Naive thymus-derived CD4-positive, alpha-beta T cell (primary cell): ENCODE results near the gene FCRL5. TPM values are rescaled to one million over a fixed set of nuclear protein-coding genes. Genes with fewer than 3 reads are reported as not detected.

Source experiments
- ATAC-seq: fragments of 150-1000 bp; cut with Tn5 transposase; 2 replicates; pipeline ENCODE4 v1.10.0; 2021; ENCODE audit warnings: mild to moderate bottlenecking, moderate library complexity
- CTCF ChIA-PET: fragments of 350-600 bp; sonication (Branson Sonifier 250); formaldehyde crosslinking; loops from one replicate; lab custom pipeline; 2021; ENCODE audit warnings: antibody characterized with exemption; lab: Charles Lee
- POLR2A ChIA-PET: fragments of 350-600 bp; sonication (Branson Sonifier 250); formaldehyde crosslinking; loops from one replicate; lab custom pipeline; 2021; ENCODE audit warnings: antibody characterized with exemption, inconsistent platforms; lab: Charles Lee
- DNase-seq, 9 donors: peaks; one replicate each; pipeline versions ENCODE4 v3.0.0 to v3.0.0-alpha.2; 2020 to 2022; ENCODE audit warnings: mixed read lengths in 1 of 9
- H3K27ac ChIP-seq: one replicate; pipeline ENCODE4 v1.7.0; 2013; ENCODE audit warnings: mild to moderate bottlenecking, low read depth, low read length, moderate library complexity
- H3K27me3 ChIP-seq, 2 donors: one replicate each; pipeline ENCODE4 v1.7.0; 2013; ENCODE audit warnings: low read length in 2 of 2, mild to moderate bottlenecking in 2 of 2, moderate library complexity in 2 of 2; ENCODE audit not compliant: control insufficient read depth in 2 of 2, insufficient read depth in 2 of 2
- H3K36me3 ChIP-seq, 3 experiments: 1 replicate in 2 of 3; 2 replicates in 1 of 3; pipeline ENCODE4 v1.7.0; 2013; ENCODE audit warnings: low read length in 3 of 3, mild to moderate bottlenecking in 3 of 3, moderate library complexity in 1 of 3; ENCODE audit not compliant: insufficient read depth in 3 of 3, control insufficient read depth in 2 of 3
- H3K4me1 ChIP-seq, 2 donors: one replicate each; pipeline ENCODE4 v1.7.0; 2013; ENCODE audit warnings: low read length in 2 of 2, mild to moderate bottlenecking in 2 of 2, moderate library complexity in 1 of 2; ENCODE audit not compliant: control insufficient read depth in 2 of 2, insufficient read depth in 2 of 2
- H3K4me3 ChIP-seq: 2 replicates; pipeline ENCODE4 v1.7.0; 2013; ENCODE audit warnings: mild to moderate bottlenecking, low read length
- H3K9me3 ChIP-seq, 3 experiments: 1 replicate in 2 of 3; 2 replicates in 1 of 3; pipeline ENCODE4 v1.7.0; 2013; ENCODE audit warnings: low read length in 3 of 3; ENCODE audit not compliant: control insufficient read depth in 2 of 3
- H3K27ac Mint-ChIP-seq, 9 donors: one replicate each; pipeline ENCODE4 v1.8.0; 2020 to 2022; ENCODE audit warnings: mixed read lengths in 9 of 9, mild to moderate bottlenecking in 8 of 9, moderate library complexity in 5 of 9, inconsistent platforms in 2 of 9
- H3K27me3 Mint-ChIP-seq, 5 donors: one replicate each; pipeline ENCODE4 v1.8.0; 2021 to 2022; ENCODE audit warnings: mixed read lengths in 5 of 5, mild to moderate bottlenecking in 1 of 5
- H3K36me3 Mint-ChIP-seq, 5 donors: one replicate each; pipeline ENCODE4 v1.8.0; 2020 to 2022; ENCODE audit warnings: mixed read lengths in 5 of 5, mild to moderate bottlenecking in 3 of 5, inconsistent platforms in 1 of 5
- H3K4me1 Mint-ChIP-seq, 7 donors: one replicate each; pipeline ENCODE4 v1.8.0; 2020 to 2022; ENCODE audit warnings: mixed read lengths in 7 of 7, mild to moderate bottlenecking in 3 of 7, inconsistent platforms in 1 of 7
- H3K4me3 Mint-ChIP-seq, 10 donors: one replicate each; pipeline ENCODE4 v1.8.0; 2020 to 2022; ENCODE audit warnings: mild to moderate bottlenecking in 10 of 10, mixed read lengths in 10 of 10, moderate library complexity in 6 of 10, inconsistent platforms in 2 of 10
- H3K9me3 Mint-ChIP-seq, 11 donors: one replicate each; pipeline ENCODE4 v1.8.0; 2020 to 2022; ENCODE audit warnings: mixed read lengths in 11 of 11, mild to moderate bottlenecking in 4 of 11, inconsistent platforms in 1 of 11, moderate library complexity in 1 of 11
- intact Hi-C, 2 donors: fragments of 100-400 bp; cut with micrococcal nuclease; formaldehyde crosslinking; loops; one replicate each; pipeline ENCODE4 v1.15.1; 2023
- polyA plus RNA-seq, 2 donors: library from polyadenylated mRNA; unstranded; fragments of 300-500 nt; fragmentation: Illumina TruSeq; gene quantifications; one replicate each; pipeline ENCODE4 v1.2.3, GENCODE V29; 2021
- total RNA-seq, 6 experiments: library from RNA in 5 of 6; stranded (reverse) in 5 of 6; gene quantifications; 1 replicate in 5 of 6; 2 replicates in 1 of 6; pipeline ENCODE4 v1.2.3 and lab custom pipeline; 2021 to 2026

FCRL5 gene
- total and polyA plus RNA-seq, 7 experiments from 2014 or later = 0.11 to 3.8 (median 0.80) TPM; not detected in 3

- Mint-ChIP-seq H3K27ac (no peak overlapping the region), H3K4me3 (no peak overlapping the region), H3K36me3 (peaks cover 0 to 9% (median 0%) of the 10 kb centered on the region in 5 donors), H3K9me3 (peaks cover 0 to 37% (median 19%) of the 10 kb centered on the region in 11 donors), H3K4me1 (no peaks in the 10 kb centered on the region), H3K27me3 (peaks cover 10 to 17% (median 13%) of the 10 kb centered on the region in 5 donors)
- ATAC-seq (no peak), DNase-seq (no peak)
- H3K36me3 ChIP-seq = no peaks in the 10 kb centered on the region
- intact Hi-C loops = loop anchor here in 1 of 2 donors (10.0 kb wide), 1 partner anchor 387 kb away; the partner anchor contains the start of gene ETV3L
- no peaks in the 10 kb centered on the region for H3K27me3 ChIP-seq
- ChIA-PET POLR2A (no interaction called here), CTCF (no interaction called here)
- no peak overlapping the region for H3K27ac ChIP-seq
- H3K4me1 ChIP-seq = no peaks in the 10 kb centered on the region
- H3K9me3 ChIP-seq = peaks cover 0 to 19% (median 0%) of the 10 kb centered on the region in 3 experiments
- no peak overlapping the region for H3K4me3 ChIP-seq
Observed at GRCh38 chr1:157482174-157482573, 70.1 kb downstream of the FCRL5 start.

- ChIA-PET CTCF (no interaction called here), POLR2A (no interaction called here)
- no peak overlapping the region for H3K27ac Mint-ChIP-seq
- Histone ChIP-seq H3K27ac (no peak overlapping the region), H3K36me3 (no peaks in the 10 kb centered on the region), H3K9me3 (peaks cover 0 to 19% (median 0%) of the 10 kb centered on the region in 3 experiments), H3K4me1 (no peaks in the 10 kb centered on the region), H3K27me3 (no peaks in the 10 kb centered on the region), H3K4me3 (no peak overlapping the region)
- H3K4me3 Mint-ChIP-seq = no peak overlapping the region
- peaks cover 0 to 67% (median 29%) of the 10 kb centered on the region in 11 donors for H3K9me3 Mint-ChIP-seq
- peaks cover 12 to 29% (median 17%) of the 10 kb centered on the region in 5 donors for H3K27me3 Mint-ChIP-seq
- no peaks in the 10 kb centered on the region for H3K4me1 Mint-ChIP-seq
- intact Hi-C loops = no loop called here
- ATAC-seq = no peak
- peaks cover 0 to 13% (median 5%) of the 10 kb centered on the region in 5 donors for H3K36me3 Mint-ChIP-seq
- no peak for DNase-seq
Observed at GRCh38 chr1:157478030-157478429, 74.3 kb downstream of the FCRL5 start.

GRCh38 chr1:157477419-157477818 lies 74.9 kb downstream of the FCRL5 start:
- DNase-seq (no peak), ATAC-seq (no peak)
- peaks cover 0 to 67% (median 28%) of the 10 kb centered on the region in 11 donors for H3K9me3 Mint-ChIP-seq
- POLR2A ChIA-PET = no interaction called here
- no peaks in the 10 kb centered on the region for H3K36me3 ChIP-seq
- H3K9me3 ChIP-seq = peaks cover 0 to 19% (median 0%) of the 10 kb centered on the region in 3 experiments
- H3K27ac Mint-ChIP-seq = no peak overlapping the region
- H3K27me3 ChIP-seq = no peaks in the 10 kb centered on the region
- no peaks in the 10 kb centered on the region for H3K4me1 Mint-ChIP-seq
- intact Hi-C loops = no loop called here
- H3K27ac ChIP-seq = no peak overlapping the region
- H3K4me1 ChIP-seq = no peaks in the 10 kb centered on the region
- H3K4me3 Mint-ChIP-seq = no peak overlapping the region
- CTCF ChIA-PET = no interaction called here
- peaks cover 8 to 25% (median 14%) of the 10 kb centered on the region in 5 donors for H3K27me3 Mint-ChIP-seq
- peaks cover 0 to 13% (median 5%) of the 10 kb centered on the region in 5 donors for H3K36me3 Mint-ChIP-seq
- H3K4me3 ChIP-seq = no peak overlapping the region

GRCh38 chr1:157472959-157473358 lies 79.4 kb downstream of the FCRL5 start:
- POLR2A ChIA-PET = no interaction called here
- no peaks in the 10 kb centered on the region for H3K27me3 ChIP-seq
- Mint-ChIP-seq H3K9me3 (peaks cover 0 to 38% (median 15%) of the 10 kb centered on the region in 11 donors), H3K4me1 (peaks cover 0 to 3% (median 0%) of the 10 kb centered on the region in 7 donors), H3K36me3 (peaks cover 0 to 9% (median 5%) of the 10 kb centered on the region in 5 donors), H3K27me3 (peaks cover 9 to 25% (median 16%) of the 10 kb centered on the region in 5 donors), H3K27ac (no peak overlapping the region), H3K4me3 (no peak overlapping the region)
- H3K27ac ChIP-seq = no peak overlapping the region
- no peaks in the 10 kb centered on the region for H3K36me3 ChIP-seq
- H3K4me1 ChIP-seq = no peaks in the 10 kb centered on the region
- CTCF ChIA-PET = no interaction called here
- DNase-seq (no peak), ATAC-seq (no peak)
- H3K9me3 ChIP-seq = peaks cover 0 to 5% (median 0%) of the 10 kb centered on the region in 3 experiments
- H3K4me3 ChIP-seq = no peak overlapping the region
- intact Hi-C loops = no loop called here

GRCh38 chr1:157472056-157472701 lies 80.1 kb downstream of the FCRL5 start:
- CTCF ChIA-PET = no interaction called here
- H3K9me3 Mint-ChIP-seq = peaks cover 0 to 30% (median 10%) of the 10 kb centered on the region in 11 donors
- DNase-seq (no peak), ATAC-seq (no peak)
- intact Hi-C loops = no loop called here
- no peak overlapping the region for H3K4me3 Mint-ChIP-seq
- Histone ChIP-seq H3K4me1 (no peaks in the 10 kb centered on the region), H3K36me3 (no peaks in the 10 kb centered on the region), H3K27me3 (no peaks in the 10 kb centered on the region), H3K27ac (no peak overlapping the region), H3K9me3 (no peaks in the 10 kb centered on the region), H3K4me3 (no peak overlapping the region)
- H3K27ac Mint-ChIP-seq = no peak overlapping the region
- peaks cover 0 to 6% (median 3%) of the 10 kb centered on the region in 5 donors for H3K36me3 Mint-ChIP-seq
- POLR2A ChIA-PET = no interaction called here
- peaks cover 0 to 3% (median 0%) of the 10 kb centered on the region in 7 donors for H3K4me1 Mint-ChIP-seq
- peaks cover 6 to 25% (median 16%) of the 10 kb centered on the region in 5 donors for H3K27me3 Mint-ChIP-seq

- peaks cover 0 to 3% (median 0%) of the 10 kb centered on the region in 7 donors for H3K4me1 Mint-ChIP-seq
- no peak overlapping the region for H3K27ac Mint-ChIP-seq
- ChIA-PET POLR2A (no interaction called here), CTCF (no interaction called here)
- H3K36me3 Mint-ChIP-seq = peaks cover 0 to 3% (median 0%) of the 10 kb centered on the region in 5 donors
- intact Hi-C loops = no loop called here
- no peak overlapping the region for H3K27ac ChIP-seq
- H3K9me3 ChIP-seq = no peaks in the 10 kb centered on the region
- H3K4me3 ChIP-seq = no peak overlapping the region
- no peak for ATAC-seq
- H3K4me3 Mint-ChIP-seq = no peak overlapping the region
- H3K27me3 ChIP-seq = no peaks in the 10 kb centered on the region
- no peak for DNase-seq
- H3K36me3 ChIP-seq = no peaks in the 10 kb centered on the region
- H3K27me3 Mint-ChIP-seq = peaks cover 0 to 24% (median 16%) of the 10 kb centered on the region in 5 donors
- H3K4me1 ChIP-seq = no peaks in the 10 kb centered on the region
- H3K9me3 Mint-ChIP-seq = peaks cover 0 to 23% (median 9%) of the 10 kb centered on the region in 11 donors
Observed at GRCh38 chr1:157471531-157471930, 80.8 kb downstream of the FCRL5 start.
